Endodermal cell (in vitro differentiated cells): Measurements from ENCODE around the gene ABCA2. TPM values are rescaled to one million over a fixed set of nuclear protein-coding genes. Genes with fewer than 3 reads are reported as not detected.

Source experiments
- DNase-seq: peaks from one replicate; pipeline ENCODE4 v3.0.0-alpha.2; 2017
- H3K27ac ChIP-seq: 2 replicates; pipeline ENCODE4 v1.5.1; 2013; ENCODE audit warnings: mild to moderate bottlenecking, low read depth, low read length, moderate library complexity
- H3K27me3 ChIP-seq: 2 replicates; pipeline ENCODE4 v1.6.1; 2013; ENCODE audit warnings: mild to moderate bottlenecking, low read length, moderate library complexity; ENCODE audit not compliant: insufficient read depth, control insufficient read depth, poor library complexity, severe bottlenecking
- H3K36me3 ChIP-seq: 2 replicates; pipeline ENCODE4 v1.7.0; 2013; ENCODE audit warnings: mild to moderate bottlenecking, low read length, moderate library complexity; ENCODE audit not compliant: control insufficient read depth, insufficient read depth
- H3K4me1 ChIP-seq: one replicate; pipeline ENCODE4 v1.7.0; 2013; ENCODE audit warnings: low read length; ENCODE audit not compliant: control insufficient read depth, insufficient read depth
- H3K4me3 ChIP-seq: 2 replicates; pipeline ENCODE4 v1.5.1; 2013; ENCODE audit warnings: mild to moderate bottlenecking, low read length, moderate library complexity
- H3K9ac ChIP-seq: 2 replicates; pipeline ENCODE4 v1.6.1; 2013; ENCODE audit warnings: mild to moderate bottlenecking, low read length, moderate library complexity; ENCODE audit not compliant: poor library complexity, severe bottlenecking; ENCODE audit errors: extremely low read depth
- H3K9me3 ChIP-seq: 2 replicates; pipeline ENCODE4 v1.6.1; 2013; ENCODE audit warnings: mild to moderate bottlenecking, low read length, moderate library complexity; ENCODE audit not compliant: control insufficient read depth
- H3K27ac Mint-ChIP-seq: 2 replicates; pipeline ENCODE4 v1.8.0; 2020; ENCODE audit warnings: mixed read lengths
- H3K27me3 Mint-ChIP-seq: 2 replicates; pipeline ENCODE4 v1.8.0; 2021; ENCODE audit warnings: mild to moderate bottlenecking, mixed read lengths; ENCODE audit not compliant: insufficient read depth
- H3K36me3 Mint-ChIP-seq: 2 replicates; pipeline ENCODE4 v1.8.0; 2020; ENCODE audit warnings: low read depth, mixed read lengths
- H3K4me1 Mint-ChIP-seq: 2 replicates; pipeline ENCODE4 v1.8.0; 2020; ENCODE audit warnings: mixed read lengths
- H3K4me3 Mint-ChIP-seq: 2 replicates; pipeline ENCODE4 v1.8.0; 2020; ENCODE audit warnings: mild to moderate bottlenecking, moderate library complexity, mixed read lengths
- H3K9me3 Mint-ChIP-seq: 2 replicates; pipeline ENCODE4 v1.8.0; 2020; ENCODE audit warnings: mild to moderate bottlenecking, mixed read lengths
- CTCF ChIP-seq: fragments of 200-600 bp; sonication (generic); conservative IDR thresholded peaks from 2 replicates; pipeline ENCODE4 v1.5.0; 2021; ENCODE audit warnings: antibody characterized with exemption, mild to moderate bottlenecking
- WGBS, 2 experiments: methylation state at CpG; one replicate each; pipeline versions ENCODE4 v1.1.5 to v1.1.7; 2013; ENCODE audit warnings: missing lambda C conversion rate in 2 of 2, mixed read lengths in 1 of 2; ENCODE audit not compliant: insufficient coverage in 1 of 2, insufficient read length in 1 of 2; 5-methylcytosine and 5-hydroxymethylcytosine counted together
- total RNA-seq, 2 donors: library from RNA; stranded (reverse); fragmentation: NEBNext Ultra II Directional in 1 of 2; extraction: Animal tissue kit (Norgen Biotek cat#: 25700) in 1 of 2; gene quantifications; 2 replicates in 1 of 2; 3 replicates in 1 of 2; pipeline ENCODE4 v1.2.1, GENCODE V29; 2021

Gene ABCA2
- total RNA-seq, 2 donors from 2014 or later = 21.5 to 30.0 TPM

- Mint-ChIP-seq H3K27ac (no peak within 1 kb of the TSS), H3K4me1 (peaks cover 6% of the 10 kb centered on the region), H3K4me3 (peak within 1 kb of the TSS; percentile 73)
Measured at GRCh38 chr9:136991993-136992818, 35.8 kb downstream of the ABCA2 start, which contains the start of gene PAXX. TSS of gene PAXX (plus strand) at chr9:136992422. CDS start at chr9:136992444, 22 bp downstream.

GRCh38 chr9:136990242-136990911 is 37.7 kb downstream of the ABCA2 start:
- H3K4me3 ChIP-seq = no peak overlapping the region
- Mint-ChIP-seq H3K27ac (peak overlapping the region; percentile 9), H3K4me3 (peak overlapping the region; percentile 0), H3K27me3 (peaks cover 26% of the 10 kb centered on the region), H3K9me3 (peaks cover 17% of the 10 kb centered on the region), H3K36me3 (peaks cover 4% of the 10 kb centered on the region), H3K4me1 (peaks cover 6% of the 10 kb centered on the region)
- no peak for DNase-seq
- H3K27ac ChIP-seq = no peak overlapping the region
- H3K4me1 ChIP-seq = no peaks in the 10 kb centered on the region
- peaks cover 14% of the 10 kb centered on the region for H3K9me3 ChIP-seq
- no peak overlapping the region for H3K9ac ChIP-seq
- 87 to 88% methylated on average over 7 to 10 of the region's 10 CpGs for WGBS, 2 experiments
- H3K36me3 ChIP-seq = peaks cover 9% of the 10 kb centered on the region
- TF ChIP-seq CTCF = no peak
- H3K27me3 ChIP-seq = no peaks in the 10 kb centered on the region

More at GRCh38 chr9:136991993-136992818, 35.8 kb downstream of the ABCA2 start, which contains the start of gene PAXX:
- peaks cover 4% of the 10 kb centered on the region for H3K36me3 Mint-ChIP-seq
- Histone ChIP-seq H3K27ac (no peak within 1 kb of the TSS), H3K9me3 (peaks cover 14% of the 10 kb centered on the region), H3K9ac (peak within 1 kb of the TSS; percentile 47), H3K4me3 (peak within 1 kb of the TSS; percentile 90), H3K27me3 (no peaks in the 10 kb centered on the region), H3K36me3 (peaks cover 9% of the 10 kb centered on the region), H3K4me1 (peaks cover 4% of the 10 kb centered on the region)
- TF ChIP-seq CTCF = no peak
- peak; percentile 96 for DNase-seq
- peaks cover 17% of the 10 kb centered on the region for H3K9me3 Mint-ChIP-seq
- WGBS, 2 experiments = 4 to 17% methylated on average over 20 to 88 of the region's 92 CpGs
- peaks cover 18% of the 10 kb centered on the region for H3K27me3 Mint-ChIP-seq

- WGBS, 2 experiments = 97 to 100% methylated on average over 4 of the region's 4 CpGs
Measured at GRCh38 chr9:136988872-136989271, 39.2 kb downstream of the ABCA2 start.

More at GRCh38 chr9:136988872-136989271, 39.2 kb downstream of the ABCA2 start:
- peaks cover 5% of the 10 kb centered on the region for H3K36me3 ChIP-seq
- Mint-ChIP-seq H3K36me3 (peaks cover 4% of the 10 kb centered on the region), H3K27me3 (peaks cover 30% of the 10 kb centered on the region), H3K4me1 (peaks cover 6% of the 10 kb centered on the region), H3K4me3 (no peak overlapping the region), H3K9me3 (peaks cover 17% of the 10 kb centered on the region), H3K27ac (no peak overlapping the region)
- no peak overlapping the region for H3K9ac ChIP-seq
- peaks cover 14% of the 10 kb centered on the region for H3K9me3 ChIP-seq
- no peak for DNase-seq
- H3K4me1 ChIP-seq = no peaks in the 10 kb centered on the region
- no peak overlapping the region for H3K27ac ChIP-seq
- TF ChIP-seq CTCF = no peak
- no peak overlapping the region for H3K4me3 ChIP-seq
- H3K27me3 ChIP-seq = peaks cover 12% of the 10 kb centered on the region
